Gastrocnemius medialis (tissue), 4 donors: ENCODE results near the gene MAN2C1. TPM values are rescaled to one million over a fixed set of nuclear protein-coding genes. Genes with fewer than 3 reads are reported as not detected.

Experiments
- ATAC-seq, 2 donors: fragments of 150-250 bp; one replicate each; pipeline ENCODE4 v1.9.1; 2016
- DNase-seq, 2 donors: peaks; one replicate each; pipeline ENCODE4 v3.0.0-alpha.2; 2019
- H3K27ac ChIP-seq, 4 donors: fragments of 200-600 bp; sonication (generic); 1 replicate in 1 of 4; 2 replicates in 3 of 4; pipeline ENCODE4 v1.5.1; 2016 to 2018; ENCODE audit warnings: mild to moderate bottlenecking in 2 of 4, moderate library complexity in 1 of 4
- H3K27me3 ChIP-seq, 3 donors: fragments of 200-600 bp; sonication (generic) in 2 of 3; 1 replicate in 1 of 3; 2 replicates in 2 of 3; pipeline versions ENCODE4 v1.5.1 to v1.6.0; 2016 to 2019; ENCODE audit warnings: mild to moderate bottlenecking in 1 of 3, moderate library complexity in 1 of 3
- H3K36me3 ChIP-seq, 2 donors: fragments of 200-600 bp; sonication (generic) in 1 of 2; one replicate each; pipeline ENCODE4 v1.5.1; 2017 to 2018
- H3K4me1 ChIP-seq, 2 donors: fragments of 200-600 bp; sonication (generic) in 1 of 2; one replicate each; pipeline ENCODE4 v1.5.1; 2016 to 2017; ENCODE audit warnings: mild to moderate bottlenecking in 2 of 2
- H3K4me3 ChIP-seq, 4 donors: fragments of 200-600 bp; sonication (generic) in 3 of 4; 1 replicate in 1 of 4; 2 replicates in 3 of 4; pipeline ENCODE4 v1.5.1; 2016 to 2019; ENCODE audit warnings: mild to moderate bottlenecking in 2 of 4
- H3K9me3 ChIP-seq, 3 donors: fragments of 200-600 bp; sonication (generic) in 2 of 3; 1 replicate in 1 of 3; 2 replicates in 2 of 3; pipeline ENCODE4 v1.5.1; 2016 to 2019
- CTCF ChIP-seq, 5 experiments: fragments of 450-650 bp in 3 of 5; fragments of 200-600 bp in 2 of 5; sonication (generic) in 2 of 5; IDR thresholded peaks in 4 of 5; conservative IDR thresholded peaks in 1 of 5; 1 replicate in 4 of 5; 2 replicates in 1 of 5; pipeline ENCODE4 v1.5.1; 2016 to 2019; ENCODE audit warnings: antibody characterized with exemption in 5 of 5, mild to moderate bottlenecking in 3 of 5, moderate library complexity in 3 of 5
- POLR2A ChIP-seq, 2 donors: fragments of 450-650 bp; IDR thresholded peaks; one replicate each; pipeline ENCODE4 v1.6.1; 2017; ENCODE audit warnings: antibody characterized with exemption in 2 of 2, mild to moderate bottlenecking in 2 of 2, moderate library complexity in 2 of 2
- in situ Hi-C, 4 donors: fragments of 200-750 bp; cut with MboI; loops; one replicate each; pipeline versions ENCODE4 v1.15.0 to v1.8.0; 2017; ENCODE audit warnings: low sequenced_read_pairs in 4 of 4
- intact Hi-C: fragments of 100-400 bp; cut with DNase I; formaldehyde crosslinking; loops from one replicate; pipeline ENCODE4 v1.15.1; 2023; ENCODE audit warnings: low total_unique reads
- total RNA-seq, 4 donors: library from RNA; depleted of rRNA; stranded (reverse); fragments of >200 nt; gene quantifications; one replicate each; pipeline versions ENCODE4 v1.1.0 to v1.2.3, GENCODE V29; 2016

The MAN2C1 gene
- total RNA-seq, 4 donors from 2014 or later, result 38.9 to 116 (median 62.8) TPM

- no peaks in the 10 kb centered on the region for H3K9me3 ChIP-seq
These were observed 9.5 kb downstream of the MAN2C1 start for GRCh38 chr15:75358771-75359536.

GRCh38 chr15:75357976-75358673 is 10.3 kb downstream of the MAN2C1 start:
- in situ Hi-C loops, result loop anchor here in 2 of 4 donors (25.0 kb wide), 1 partner anchor 279 kb away; the partner anchor contains the start of genes IMP3 (in 2 of the 2), SNUPN (in 2 of the 2) and SNX33 (in 2 of the 2)
- Histone ChIP-seq H3K27me3 (no peaks in the 10 kb centered on the region), H3K4me3 (no peak overlapping the region), H3K4me1 (no peaks in the 10 kb centered on the region), H3K9me3 (no peaks in the 10 kb centered on the region), H3K27ac (no peak overlapping the region), H3K36me3 (peaks cover 0 to 91% of the 10 kb centered on the region in 2 donors)
- ATAC-seq (no peak), DNase-seq (no peak)
- intact Hi-C loops, result no loop called here
- no peak for TF ChIP-seq POLR2A (IDR thresholded peaks at IDR 0.05)
- TF ChIP-seq CTCF (IDR thresholded peaks at IDR 0.05 in 4 of 5, conservative IDR thresholded peaks at IDR 0.05 in 1 of 5), result no peak

More at GRCh38 chr15:75358771-75359536, 9.5 kb downstream of the MAN2C1 start:
- Histone ChIP-seq H3K36me3 (peaks cover 0 to 99% of the 10 kb centered on the region in 2 donors), H3K27me3 (no peaks in the 10 kb centered on the region), H3K27ac (no peak overlapping the region), H3K4me3 (no peak overlapping the region), H3K4me1 (no peaks in the 10 kb centered on the region)
- intact Hi-C loops (no loop called here), in situ Hi-C loops (loop anchor here in 2 of 4 donors (25.0 kb wide), 1 partner anchor 278 kb away; the partner anchor contains the start of genes IMP3 (in 2 of the 2), SNUPN (in 2 of the 2) and SNX33 (in 2 of the 2))
- no peak for ATAC-seq
- TF ChIP-seq CTCF (IDR thresholded peaks at IDR 0.05 in 4 of 5, conservative IDR thresholded peaks at IDR 0.05 in 1 of 5), result no peak
- no peak for TF ChIP-seq POLR2A (IDR thresholded peaks at IDR 0.05)
- DNase-seq, result no peak

GRCh38 chr15:75356517-75356916 is 11.9 kb downstream of the MAN2C1 start:
- intact Hi-C loops (no loop called here), in situ Hi-C loops (loop anchor here in 2 of 4 donors (25.0 kb wide), 1 partner anchor 281 kb away; the partner anchor contains the start of genes IMP3 (in 2 of the 2), SNUPN (in 2 of the 2) and SNX33 (in 2 of the 2))
- Histone ChIP-seq H3K9me3 (no peaks in the 10 kb centered on the region), H3K27ac (no peak overlapping the region), H3K27me3 (no peaks in the 10 kb centered on the region), H3K36me3 (peaks cover 0 to 75% of the 10 kb centered on the region in 2 donors), H3K4me1 (no peaks in the 10 kb centered on the region), H3K4me3 (no peak overlapping the region)
- ATAC-seq (no peak), DNase-seq (no peak)
- TF ChIP-seq CTCF (IDR thresholded peaks at IDR 0.05 in 4 of 5, conservative IDR thresholded peaks at IDR 0.05 in 1 of 5) (no peak), POLR2A (IDR thresholded peaks at IDR 0.05) (no peak)

GRCh38 chr15:75356006-75356405 is 12.4 kb downstream of the MAN2C1 start:
- Histone ChIP-seq H3K36me3 (peaks cover 0 to 70% of the 10 kb centered on the region in 2 donors), H3K9me3 (no peaks in the 10 kb centered on the region), H3K27me3 (no peaks in the 10 kb centered on the region), H3K27ac (no peak overlapping the region), H3K4me1 (no peaks in the 10 kb centered on the region), H3K4me3 (no peak overlapping the region)
- ATAC-seq (no peak), DNase-seq (no peak)
- intact Hi-C loops, result no loop called here
- TF ChIP-seq CTCF (IDR thresholded peaks at IDR 0.05 in 4 of 5, conservative IDR thresholded peaks at IDR 0.05 in 1 of 5), result no peak
- TF ChIP-seq POLR2A (IDR thresholded peaks at IDR 0.05), result no peak
- in situ Hi-C loops, result loop anchor here in 2 of 4 donors (25.0 kb wide), 1 partner anchor 281 kb away; the partner anchor contains the start of genes IMP3 (in 2 of the 2), SNUPN (in 2 of the 2) and SNX33 (in 2 of the 2)
